Thyroid gland (tissue), 4 donors: ENCODE results near the gene ZNF260. TPM values are rescaled to one million over a fixed set of nuclear protein-coding genes. Genes with fewer than 3 reads are reported as not detected.

Experiments
- DNase-seq, 2 donors: peaks; one replicate each; pipeline ENCODE4 v3.0.0-alpha.2; 2019
- H3K27ac ChIP-seq, 3 donors: fragments of 200-600 bp; sonication (generic); 1 replicate in 2 of 3; 2 replicates in 1 of 3; pipeline ENCODE4 v1.5.1; 2016 to 2019; ENCODE audit warnings: mild to moderate bottlenecking in 1 of 3, moderate library complexity in 1 of 3
- H3K27me3 ChIP-seq: fragments of 200-600 bp; sonication (generic); one replicate; pipeline ENCODE4 v1.5.1; 2019
- H3K36me3 ChIP-seq, 2 donors: fragments of 200-600 bp; sonication (generic); one replicate each; pipeline ENCODE4 v1.5.1; 2016 to 2019
- H3K4me1 ChIP-seq, 2 donors: fragments of 200-600 bp; sonication (generic); one replicate each; pipeline ENCODE4 v1.5.1; 2017 to 2019
- H3K4me3 ChIP-seq, 3 donors: fragments of 200-600 bp; sonication (generic); replicated peaks in 1 of 3; 1 replicate in 2 of 3; 2 replicates in 1 of 3; pipeline ENCODE4 v1.5.1; 2016; ENCODE audit warnings: mild to moderate bottlenecking in 1 of 3
- H3K9me3 ChIP-seq: fragments of 200-600 bp; sonication (generic); one replicate; pipeline ENCODE4 v1.5.1; 2017
- CTCF ChIP-seq, 6 experiments: fragments of 200-600 bp in 3 of 6; fragments of 450-650 bp in 3 of 6; sonication (generic) in 3 of 6; IDR thresholded peaks; one replicate each; pipeline ENCODE4 v1.5.1; 2016 to 2019; ENCODE audit warnings: antibody characterized with exemption in 6 of 6, mild to moderate bottlenecking in 2 of 6, inconsistent platforms in 1 of 6, moderate library complexity in 1 of 6
- POLR2A ChIP-seq, 2 donors: fragments of 450-650 bp; IDR thresholded peaks; one replicate each; pipeline ENCODE4 v1.6.1; 2017; ENCODE audit warnings: antibody characterized with exemption in 2 of 2, mild to moderate bottlenecking in 2 of 2, moderate library complexity in 1 of 2
- WGBS, 2 donors: methylation state at CpG; one replicate each; pipeline ENCODE4 v1.1.5; 2017; 5-methylcytosine and 5-hydroxymethylcytosine counted together
- intact Hi-C: fragments of 100-400 bp; cut with DNase I; formaldehyde crosslinking; loops from one replicate; pipeline ENCODE4 v1.15.1; 2023
- total RNA-seq, 4 donors: library from RNA; depleted of rRNA; stranded (reverse); fragments of >200 nt; gene quantifications; one replicate each; pipeline ENCODE4 v1.2.3, GENCODE V29; 2016

Gene ZNF260
- total RNA-seq, 4 donors from 2014 or later, result 17.3 to 23.4 (median 17.8) TPM

- peak overlapping the region; percentile 43 to 74 (median 69) for H3K4me3 ChIP-seq
- 9% methylated on average over 12 of the region's 12 CpGs for WGBS, 2 donors
- no peaks in the 10 kb centered on the region for H3K27me3 ChIP-seq
- TF ChIP-seq CTCF (IDR thresholded peaks at IDR 0.05) (peak in 1 of 6 experiments; percentile 0), POLR2A (IDR thresholded peaks at IDR 0.05) (no peak)
- intact Hi-C loops, result no loop called here
- H3K9me3 ChIP-seq, result no peaks in the 10 kb centered on the region
- peak overlapping the region; percentile 88 to 91 (median 89) for H3K27ac ChIP-seq
- H3K4me1 ChIP-seq, result peaks cover 3 to 18% of the 10 kb centered on the region in 2 donors
- no peak for DNase-seq
- peaks cover 0 to 5% of the 10 kb centered on the region in 2 donors for H3K36me3 ChIP-seq
These were observed 949 bp upstream of the ZNF260 start for GRCh38 chr19:36528921-36529518.

- Histone ChIP-seq H3K4me3 (peak overlapping the region; percentile 43 to 74 (median 69)), H3K27me3 (no peaks in the 10 kb centered on the region), H3K27ac (peak overlapping the region; percentile 88 to 91 (median 89)), H3K4me1 (peaks cover 3 to 18% of the 10 kb centered on the region in 2 donors), H3K9me3 (no peaks in the 10 kb centered on the region), H3K36me3 (peaks cover 0 to 5% of the 10 kb centered on the region in 2 donors)
- 0 to 2% methylated on average over 13 of the region's 13 CpGs for WGBS, 2 donors
- no peak for TF ChIP-seq POLR2A (IDR thresholded peaks at IDR 0.05)
- TF ChIP-seq CTCF (IDR thresholded peaks at IDR 0.05), result no peak
- intact Hi-C loops, result no loop called here
- DNase-seq, result no peak
These were observed 238 bp downstream of the ZNF260 start for GRCh38 chr19:36527873-36528193.

GRCh38 chr19:36527341-36527740 lies 730 bp downstream of the ZNF260 start:
- no peaks in the 10 kb centered on the region for H3K27me3 ChIP-seq
- DNase-seq, result no peak
- peak overlapping the region in 2 of 3 donors; percentile 69 to 74 for H3K4me3 ChIP-seq
- TF ChIP-seq CTCF (IDR thresholded peaks at IDR 0.05), result no peak
- no peak for TF ChIP-seq POLR2A (IDR thresholded peaks at IDR 0.05)
- H3K9me3 ChIP-seq, result no peaks in the 10 kb centered on the region
- WGBS, 2 donors, result 8 to 10% methylated on average over 5 of the region's 5 CpGs
- no peak overlapping the region for H3K27ac ChIP-seq
- H3K4me1 ChIP-seq, result peaks cover 3 to 18% of the 10 kb centered on the region in 2 donors
- intact Hi-C loops, result no loop called here
- peaks cover 3 to 5% of the 10 kb centered on the region in 2 donors for H3K36me3 ChIP-seq

- TF ChIP-seq POLR2A (IDR thresholded peaks at IDR 0.05) (no peak), CTCF (IDR thresholded peaks at IDR 0.05) (no peak)
- DNase-seq, result no peak
- H3K9me3 ChIP-seq, result no peaks in the 10 kb centered on the region
- H3K36me3 ChIP-seq, result peaks cover 7 to 10% of the 10 kb centered on the region in 2 donors
- 86 to 89% methylated on average over 5 of the region's 5 CpGs for WGBS, 2 donors
- no peak overlapping the region for H3K4me3 ChIP-seq
- peaks cover 3 to 18% of the 10 kb centered on the region in 2 donors for H3K4me1 ChIP-seq
- intact Hi-C loops, result no loop called here
- H3K27me3 ChIP-seq, result no peaks in the 10 kb centered on the region
- no peak overlapping the region for H3K27ac ChIP-seq
These were observed 1.5 kb downstream of the ZNF260 start for GRCh38 chr19:36526581-36526980.

- TF ChIP-seq CTCF (IDR thresholded peaks at IDR 0.05) (no peak), POLR2A (IDR thresholded peaks at IDR 0.05) (no peak)
- intact Hi-C loops, result no loop called here
- 95 to 98% methylated on average over 4 of the region's 4 CpGs for WGBS, 2 donors
- Histone ChIP-seq H3K4me3 (no peak overlapping the region), H3K27me3 (no peaks in the 10 kb centered on the region), H3K9me3 (no peaks in the 10 kb centered on the region), H3K36me3 (peaks cover 11 to 18% of the 10 kb centered on the region in 2 donors), H3K27ac (no peak overlapping the region), H3K4me1 (peaks cover 3 to 17% of the 10 kb centered on the region in 2 donors)
- DNase-seq, result no peak
These were observed 3.5 kb downstream of the ZNF260 start for GRCh38 chr19:36524617-36525016.
